ENCODE data around the gene GFPT2.

Gene GFPT2

GRCh38 chr5:180305481-180305880 is 47.7 kb downstream of the GFPT2 start (continued):
- TF ChIP-seq ZNF624 (tag by site-specific recombination; IDR thresholded peaks at IDR 0.05): no peak
- TF ChIP-seq ZNF558 (tag by site-specific recombination; IDR thresholded peaks at IDR 0.05): no peak
- TF ChIP-seq GLIS2 (tag by site-specific recombination; IDR thresholded peaks at IDR 0.05): no peak

GRCh38 chr5:180304431-180305375 is 48.4 kb downstream of the GFPT2 start:
- Histone ChIP-seq H3K27ac (ENCODE audit: extremely low read depth, low read depth, low read length) (no peak overlapping the region), H3K9me3 (ENCODE audit: control insufficient read depth, insufficient read depth, low read depth, low read length) (no peaks in the 10 kb centered on the region), H3K4me1 (ENCODE audit: control insufficient read depth, insufficient read depth, low read length) (no peaks in the 10 kb centered on the region), H3K36me3 (ENCODE audit: control insufficient read depth in 2 of 2, insufficient read depth in 1 of 2, low read length in 2 of 2) (peaks cover 0 to 49% of the 10 kb centered on the region in 2 experiments; a peak in 1 of 3 replicates), H3K4me3 (ENCODE audit: low read depth, low read length) (no peak overlapping the region)
- TF ChIP-seq ZNF2 (tag by site-specific recombination; IDR thresholded peaks at IDR 0.05) (no peak), ZNF837 (tag by site-specific recombination; IDR thresholded peaks at IDR 0.05) (no peak), PBX3 (CRISPR knock-in tag; IDR thresholded peaks at IDR 0.05) (no peak), ZNF426 (tag by site-specific recombination; IDR thresholded peaks at IDR 0.05) (no peak)
- TF ChIP-seq, protein P1, sequence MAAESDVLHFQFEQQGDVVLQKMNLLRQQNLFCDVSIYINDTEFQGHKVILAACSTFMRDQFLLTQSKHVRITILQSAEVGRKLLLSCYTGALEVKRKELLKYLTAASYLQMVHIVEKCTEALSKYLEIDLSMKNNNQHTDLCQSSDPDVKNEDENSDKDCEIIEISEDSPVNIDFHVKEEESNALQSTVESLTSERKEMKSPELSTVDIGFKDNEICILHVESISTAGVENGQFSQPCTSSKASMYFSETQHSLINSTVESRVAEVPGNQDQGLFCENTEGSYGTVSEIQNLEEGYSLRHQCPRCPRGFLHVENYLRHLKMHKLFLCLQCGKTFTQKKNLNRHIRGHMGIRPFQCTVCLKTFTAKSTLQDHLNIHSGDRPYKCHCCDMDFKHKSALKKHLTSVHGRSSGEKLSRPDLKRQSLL (tag by site-specific recombination; IDR thresholded peaks at IDR 0.05): no peak
- CTCF ChIA-PET: interaction anchor here (1.1 to 2.0 kb wide), 4 partner anchors 11 to 24 kb away, joined by 3 to 12 read pairs (median 7); no protein-coding TSS in a partner anchor
- POLR2A ChIA-PET: interaction anchor here (1.3 kb wide), 1 partner anchor 9 kb away, joined by 4 read pairs; no protein-coding TSS in a partner anchor

DNA sequence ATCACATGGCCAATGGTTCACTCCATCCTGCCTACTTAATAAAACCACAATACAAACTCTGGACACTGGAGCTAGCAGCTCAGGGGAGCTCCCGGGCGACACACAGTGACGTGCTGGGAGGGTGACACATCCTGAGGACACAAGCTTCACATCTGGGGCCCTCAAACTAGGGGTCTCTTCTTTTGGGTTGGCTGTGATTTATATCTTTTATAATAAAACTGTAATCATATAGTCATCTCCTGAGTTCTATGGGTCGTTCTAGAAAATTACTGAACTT is 49.2 kb downstream of the GFPT2 start:
- Histone ChIP-seq H3K4me3 (ENCODE audit: low read depth, low read length) (no peak overlapping the region), H3K9me3 (ENCODE audit: control insufficient read depth, insufficient read depth, low read depth, low read length) (no peaks in the 10 kb centered on the region), H3K4me1 (ENCODE audit: control insufficient read depth, insufficient read depth, low read length) (no peaks in the 10 kb centered on the region), H3K27ac (ENCODE audit: extremely low read depth, low read depth, low read length) (no peak overlapping the region), H3K36me3 (ENCODE audit: control insufficient read depth in 2 of 2, insufficient read depth in 1 of 2, low read length in 2 of 2) (peaks cover 0 to 49% of the 10 kb centered on the region in 2 experiments; a peak in 1 of 3 replicates)
- POLR2A ChIA-PET: interaction anchor here (1.3 kb wide), 1 partner anchor 9 kb away, joined by 4 read pairs; no protein-coding TSS in a partner anchor
- CTCF ChIA-PET: interaction anchor here (1.0 to 2.0 kb wide), 3 partner anchors 11 to 25 kb away, joined by 4 to 7 read pairs (median 7); no protein-coding TSS in a partner anchor
- TF ChIP-seq ZNF654 (tag by site-specific recombination; IDR thresholded peaks at IDR 0.05; ENCODE audit: low read depth): no peak
- no peak for TF ChIP-seq CTCF (tag by site-specific recombination; IDR thresholded peaks at IDR 0.05)
- no peak for TF ChIP-seq ZNF692 (tag by site-specific recombination; IDR thresholded peaks at IDR 0.05)
- TF ChIP-seq HOXA7 (CRISPR knock-in tag; IDR thresholded peaks at IDR 0.05; ENCODE audit: borderline replicate concordance): no peak
- no peak for TF ChIP-seq ZNF707 (tag by site-specific recombination; IDR thresholded peaks at IDR 0.05)
- no peak for TF ChIP-seq ZNF155 (tag by site-specific recombination; IDR thresholded peaks at IDR 0.05)
- TF ChIP-seq ZNF580 (tag by site-specific recombination; IDR thresholded peaks at IDR 0.05): no peak
- no peak for TF ChIP-seq ZFHX2 (tag by site-specific recombination; conservative IDR thresholded peaks at IDR 0.05)

Data from HEK293 (cell line).